WTC11 (cell line): ENCODE results near the gene GADD45B. TPM values are rescaled to one million over a fixed set of nuclear protein-coding genes. Genes with fewer than 3 reads are reported as not detected.
"Not testable (repeated sequence)": the region's sequence is repeated elsewhere in the genome, so short reads cannot be mapped to it uniquely, and the experiment has no call there.

Experiments used
- ATAC-seq: fragments of 200-7000 bp; cut with Tn5 transposase; 2 replicates; pipeline ENCODE4 v1.10.0; 2021; ENCODE audit warnings: mild to moderate bottlenecking, moderate library complexity
- CTCF ChIA-PET: fragments of 300-600 bp; sonication (Branson Sonifier 250); formaldehyde crosslinking; loops from one replicate; lab custom pipeline; 2021; ENCODE audit warnings: antibody characterized with exemption; lab: Charles Lee
- POLR2A ChIA-PET: fragments of 350-600 bp; sonication (Branson Sonifier 250); formaldehyde crosslinking; loops from one replicate; lab custom pipeline; 2021; ENCODE audit warnings: antibody characterized with exemption; lab: Charles Lee
- DNase-seq: peaks from one replicate; pipeline ENCODE4 v3.0.0; 2021; ENCODE audit warnings: low spot score
- H3K27ac Mint-ChIP-seq: 2 replicates; pipeline ENCODE4 v1.8.0; 2021; ENCODE audit warnings: mixed read lengths
- H3K27me3 Mint-ChIP-seq: 2 replicates; pipeline ENCODE4 v1.8.0; 2021; ENCODE audit warnings: low read depth, mild to moderate bottlenecking, moderate library complexity, mixed read lengths
- H3K36me3 Mint-ChIP-seq: 2 replicates; pipeline ENCODE4 v1.8.0; 2021; ENCODE audit warnings: mixed read lengths
- H3K4me1 Mint-ChIP-seq: 2 replicates; pipeline ENCODE4 v1.8.0; 2022; ENCODE audit warnings: mixed read lengths
- H3K4me3 Mint-ChIP-seq: 2 replicates; pipeline ENCODE4 v1.8.0; 2021; ENCODE audit warnings: mild to moderate bottlenecking, moderate library complexity, mixed read lengths
- H3K9me3 Mint-ChIP-seq: 2 replicates; pipeline ENCODE4 v1.8.0; 2021; ENCODE audit warnings: mixed read lengths
- ATF1 ChIP-seq: sonication (generic); formaldehyde crosslinking; IDR thresholded peaks from 2 replicates; pipeline ENCODE4 v1.8.1; 2023; ENCODE audit warnings: mild to moderate bottlenecking, moderate library complexity, missing genetic modification reagents
- CBFB ChIP-seq: sonication (generic); formaldehyde crosslinking; IDR thresholded peaks from 2 replicates; pipeline ENCODE4 v1.8.1; 2022; ENCODE audit warnings: mild to moderate bottlenecking, low read depth, missing genetic modification reagents
- FOXJ3 ChIP-seq: sonication (generic); formaldehyde crosslinking; IDR thresholded peaks from 2 replicates; pipeline ENCODE4 v1.9.0; 2021; ENCODE audit warnings: missing genetic modification reagents, mild to moderate bottlenecking, borderline replicate concordance
- NFE2L1 ChIP-seq: sonication (generic); formaldehyde crosslinking; IDR thresholded peaks from 2 replicates; pipeline ENCODE4 v1.8.1; 2023; ENCODE audit warnings: missing genetic modification reagents
- ZBTB21 ChIP-seq: sonication (generic); formaldehyde crosslinking; IDR thresholded peaks from 2 replicates; pipeline ENCODE4 v1.8.1; 2023; ENCODE audit warnings: mild to moderate bottlenecking, missing genetic modification reagents, borderline replicate concordance
- ZNF219 ChIP-seq: sonication (generic); formaldehyde crosslinking; IDR thresholded peaks from 2 replicates; pipeline ENCODE4 v1.8.0; 2023; ENCODE audit warnings: missing genetic modification reagents, mild to moderate bottlenecking, borderline replicate concordance
- ZNF416 ChIP-seq: fragments of 250-450 bp; sonication (Bioruptor Pico); IDR thresholded peaks from 2 replicates; pipeline ENCODE4 v1.9.0; 2021; ENCODE audit warnings: mild to moderate bottlenecking, inconsistent platforms
- total RNA-seq: library from RNA; stranded (reverse); gene quantifications from 3 replicates; pipeline ENCODE4 v1.2.3, GENCODE V29; 2021
- TF ChIP-seq, protein P1 (sequence below): sonication (generic); formaldehyde crosslinking; IDR thresholded peaks from 2 replicates; pipeline ENCODE4 v1.8.1; 2022; ENCODE audit warnings: low read depth, mild to moderate bottlenecking, moderate library complexity, missing genetic modification reagents, borderline replicate concordance
- TF ChIP-seq, protein P2 (sequence below): sonication (generic); formaldehyde crosslinking; IDR thresholded peaks from 2 replicates; pipeline ENCODE4 v1.8.0; 2023; ENCODE audit warnings: mild to moderate bottlenecking, missing genetic modification reagents
- TF ChIP-seq, protein P3 (sequence below): sonication (generic); formaldehyde crosslinking; IDR thresholded peaks from 2 replicates; pipeline ENCODE4 v1.8.1; 2023; ENCODE audit warnings: mild to moderate bottlenecking, missing genetic modification reagents, borderline replicate concordance

GADD45B gene
- total RNA-seq, 1 experiment from 2014 or later: 17.9 TPM

DNA sequence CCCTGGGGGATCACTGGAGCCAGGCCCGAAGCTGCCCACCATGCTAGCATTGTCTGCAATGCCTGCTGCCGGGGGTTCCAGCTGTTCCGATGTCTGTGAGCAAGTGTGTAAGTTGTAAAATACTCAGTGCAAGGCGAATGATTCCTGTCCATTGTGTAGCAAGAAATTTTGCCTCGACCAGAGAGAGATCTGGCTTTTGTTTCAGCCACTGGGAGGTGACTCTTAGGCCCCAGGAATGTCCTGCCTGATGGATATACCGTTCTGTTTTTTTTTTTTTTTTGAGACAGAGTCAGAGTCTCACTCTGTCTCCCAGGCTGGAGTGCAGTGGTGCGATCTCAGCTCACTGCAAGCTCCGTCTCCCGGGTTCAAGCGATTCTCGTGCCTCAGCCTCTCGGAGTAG is 7.3 kb upstream of the GADD45B start (continued):
- TF ChIP-seq, protein P1, sequence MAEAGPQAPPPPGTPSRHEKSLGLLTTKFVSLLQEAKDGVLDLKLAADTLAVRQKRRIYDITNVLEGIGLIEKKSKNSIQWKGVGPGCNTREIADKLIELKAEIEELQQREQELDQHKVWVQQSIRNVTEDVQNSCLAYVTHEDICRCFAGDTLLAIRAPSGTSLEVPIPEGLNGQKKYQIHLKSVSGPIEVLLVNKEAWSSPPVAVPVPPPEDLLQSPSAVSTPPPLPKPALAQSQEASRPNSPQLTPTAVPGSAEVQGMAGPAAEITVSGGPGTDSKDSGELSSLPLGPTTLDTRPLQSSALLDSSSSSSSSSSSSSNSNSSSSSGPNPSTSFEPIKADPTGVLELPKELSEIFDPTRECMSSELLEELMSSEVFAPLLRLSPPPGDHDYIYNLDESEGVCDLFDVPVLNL (CRISPR knock-in tag): no peak
- TF ChIP-seq ZNF219: no peak
- TF ChIP-seq, protein P2, sequence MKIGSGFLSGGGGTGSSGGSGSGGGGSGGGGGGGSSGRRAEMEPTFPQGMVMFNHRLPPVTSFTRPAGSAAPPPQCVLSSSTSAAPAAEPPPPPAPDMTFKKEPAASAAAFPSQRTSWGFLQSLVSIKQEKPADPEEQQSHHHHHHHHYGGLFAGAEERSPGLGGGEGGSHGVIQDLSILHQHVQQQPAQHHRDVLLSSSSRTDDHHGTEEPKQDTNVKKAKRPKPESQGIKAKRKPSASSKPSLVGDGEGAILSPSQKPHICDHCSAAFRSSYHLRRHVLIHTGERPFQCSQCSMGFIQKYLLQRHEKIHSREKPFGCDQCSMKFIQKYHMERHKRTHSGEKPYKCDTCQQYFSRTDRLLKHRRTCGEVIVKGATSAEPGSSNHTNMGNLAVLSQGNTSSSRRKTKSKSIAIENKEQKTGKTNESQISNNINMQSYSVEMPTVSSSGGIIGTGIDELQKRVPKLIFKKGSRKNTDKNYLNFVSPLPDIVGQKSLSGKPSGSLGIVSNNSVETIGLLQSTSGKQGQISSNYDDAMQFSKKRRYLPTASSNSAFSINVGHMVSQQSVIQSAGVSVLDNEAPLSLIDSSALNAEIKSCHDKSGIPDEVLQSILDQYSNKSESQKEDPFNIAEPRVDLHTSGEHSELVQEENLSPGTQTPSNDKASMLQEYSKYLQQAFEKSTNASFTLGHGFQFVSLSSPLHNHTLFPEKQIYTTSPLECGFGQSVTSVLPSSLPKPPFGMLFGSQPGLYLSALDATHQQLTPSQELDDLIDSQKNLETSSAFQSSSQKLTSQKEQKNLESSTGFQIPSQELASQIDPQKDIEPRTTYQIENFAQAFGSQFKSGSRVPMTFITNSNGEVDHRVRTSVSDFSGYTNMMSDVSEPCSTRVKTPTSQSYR (CRISPR knock-in tag): no peak
- no peak for TF ChIP-seq ZNF416 (CRISPR knock-in tag)
- no peak for TF ChIP-seq ZBTB21 (CRISPR knock-in tag)
- TF ChIP-seq, protein P3, sequence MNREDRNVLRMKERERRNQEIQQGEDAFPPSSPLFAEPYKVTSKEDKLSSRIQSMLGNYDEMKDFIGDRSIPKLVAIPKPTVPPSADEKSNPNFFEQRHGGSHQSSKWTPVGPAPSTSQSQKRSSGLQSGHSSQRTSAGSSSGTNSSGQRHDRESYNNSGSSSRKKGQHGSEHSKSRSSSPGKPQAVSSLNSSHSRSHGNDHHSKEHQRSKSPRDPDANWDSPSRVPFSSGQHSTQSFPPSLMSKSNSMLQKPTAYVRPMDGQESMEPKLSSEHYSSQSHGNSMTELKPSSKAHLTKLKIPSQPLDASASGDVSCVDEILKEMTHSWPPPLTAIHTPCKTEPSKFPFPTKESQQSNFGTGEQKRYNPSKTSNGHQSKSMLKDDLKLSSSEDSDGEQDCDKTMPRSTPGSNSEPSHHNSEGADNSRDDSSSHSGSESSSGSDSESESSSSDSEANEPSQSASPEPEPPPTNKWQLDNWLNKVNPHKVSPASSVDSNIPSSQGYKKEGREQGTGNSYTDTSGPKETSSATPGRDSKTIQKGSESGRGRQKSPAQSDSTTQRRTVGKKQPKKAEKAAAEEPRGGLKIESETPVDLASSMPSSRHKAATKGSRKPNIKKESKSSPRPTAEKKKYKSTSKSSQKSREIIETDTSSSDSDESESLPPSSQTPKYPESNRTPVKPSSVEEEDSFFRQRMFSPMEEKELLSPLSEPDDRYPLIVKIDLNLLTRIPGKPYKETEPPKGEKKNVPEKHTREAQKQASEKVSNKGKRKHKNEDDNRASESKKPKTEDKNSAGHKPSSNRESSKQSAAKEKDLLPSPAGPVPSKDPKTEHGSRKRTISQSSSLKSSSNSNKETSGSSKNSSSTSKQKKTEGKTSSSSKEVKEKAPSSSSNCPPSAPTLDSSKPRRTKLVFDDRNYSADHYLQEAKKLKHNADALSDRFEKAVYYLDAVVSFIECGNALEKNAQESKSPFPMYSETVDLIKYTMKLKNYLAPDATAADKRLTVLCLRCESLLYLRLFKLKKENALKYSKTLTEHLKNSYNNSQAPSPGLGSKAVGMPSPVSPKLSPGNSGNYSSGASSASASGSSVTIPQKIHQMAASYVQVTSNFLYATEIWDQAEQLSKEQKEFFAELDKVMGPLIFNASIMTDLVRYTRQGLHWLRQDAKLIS: no peak
- no peak for TF ChIP-seq FOXJ3
- no peak for TF ChIP-seq ATF1 (CRISPR knock-in tag)

DNA sequence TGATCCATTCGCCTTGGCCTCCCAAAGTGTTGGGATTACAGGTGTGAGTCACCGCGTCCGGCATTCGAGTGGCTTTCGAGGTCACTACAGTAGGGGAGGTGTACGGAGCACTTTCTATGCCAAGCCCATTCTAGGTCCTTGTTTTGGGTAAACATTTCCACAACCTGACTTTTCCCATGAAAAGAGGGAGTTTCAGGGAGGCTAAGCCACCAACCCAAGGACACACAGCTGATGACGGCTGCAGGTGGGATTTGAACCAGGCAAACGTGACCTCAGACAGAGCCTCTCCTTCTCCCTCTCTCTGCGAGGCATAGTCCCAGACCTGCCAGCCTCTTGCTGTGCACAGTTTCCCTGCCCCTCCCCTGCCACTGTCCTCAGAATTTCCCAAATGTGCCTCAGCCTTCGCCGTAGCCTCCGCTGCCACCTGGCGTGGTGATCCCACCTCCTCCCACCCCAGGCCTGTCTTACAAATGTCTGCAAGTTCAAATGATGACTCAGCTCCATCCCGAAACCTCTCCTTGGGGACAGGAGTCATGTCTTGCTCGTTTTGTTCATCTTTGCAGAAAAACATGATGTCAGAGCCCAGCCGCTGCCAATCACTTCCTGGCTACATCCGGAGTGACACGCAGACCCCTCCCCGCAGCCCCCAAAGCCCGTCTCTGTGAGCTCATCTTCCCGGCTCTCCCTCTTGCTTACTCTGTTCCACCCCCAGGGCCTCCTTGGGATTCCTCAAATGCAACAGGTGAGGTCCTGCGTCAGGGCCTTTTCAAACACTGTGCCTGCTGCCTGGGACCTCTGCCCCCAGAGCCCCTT is 6.6 kb upstream of the GADD45B start:
- TF ChIP-seq NFE2L1 (CRISPR knock-in tag) (0 out of 2 replicates have a peak, but pooled peaks have one; percentile 48), CBFB (CRISPR knock-in tag) (no peak)
- Mint-ChIP-seq H3K9me3 (no peaks in the 10 kb centered on the region), H3K27ac (peak overlapping the region; percentile 13; the same call in 1 of the 2 replicates), H3K4me3 (no peak overlapping the region), H3K36me3 (no peaks in the 10 kb centered on the region), H3K27me3 (no peaks in the 10 kb centered on the region; the same call in 1 of the 2 replicates), H3K4me1 (peaks cover 7% of the 10 kb centered on the region)
- peak; percentile 34 for ATAC-seq
- no peak for DNase-seq
- ChIA-PET POLR2A (interaction anchor here (1.3 kb wide), 1 partner anchor 109 kb away, joined by 4 read pairs; no protein-coding TSS in a partner anchor), CTCF (interaction anchor here (0.6 to 10.5 kb wide), 7 partner anchors 78 to 208 kb away, joined by 3 to 82 read pairs (median 5); no protein-coding TSS in a partner anchor)

DNA sequence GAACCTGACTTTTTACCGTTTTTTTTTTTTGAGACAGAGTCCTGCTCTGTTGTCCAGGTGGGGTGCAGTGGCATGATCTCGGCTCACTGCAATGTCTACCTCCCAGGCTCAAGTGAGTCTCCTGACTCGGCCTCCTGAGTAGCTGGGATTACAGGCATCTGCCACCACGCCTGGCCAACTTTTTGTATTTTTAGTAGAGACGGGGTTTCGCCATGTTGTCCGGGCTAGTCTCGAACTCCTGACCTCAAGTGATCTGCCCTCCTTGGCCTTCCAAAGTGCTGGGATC is 6.1 kb upstream of the GADD45B start:
- H3K4me1 Mint-ChIP-seq, DNase-seq, H3K27ac Mint-ChIP-seq, ATAC-seq, H3K4me3 Mint-ChIP-seq, H3K9me3 Mint-ChIP-seq, H3K27me3 Mint-ChIP-seq, H3K36me3 Mint-ChIP-seq: not testable (repeated sequence)
- CTCF ChIA-PET: interaction anchor here (1.0 to 10.5 kb wide), 6 partner anchors 79 to 208 kb away, joined by 3 to 82 read pairs (median 7); no protein-coding TSS in a partner anchor
- POLR2A ChIA-PET: interaction anchor here (1.3 kb wide), 1 partner anchor 108 kb away, joined by 4 read pairs; no protein-coding TSS in a partner anchor
